ENCODE results near the gene DCHS1.

Gene DCHS1

GRCh38 chr11:6642957-6643356 is 12.7 kb downstream of the DCHS1 start:
- DNase-seq (ENCODE audit: low spot score): no peak
- TF ChIP-seq, protein P1, sequence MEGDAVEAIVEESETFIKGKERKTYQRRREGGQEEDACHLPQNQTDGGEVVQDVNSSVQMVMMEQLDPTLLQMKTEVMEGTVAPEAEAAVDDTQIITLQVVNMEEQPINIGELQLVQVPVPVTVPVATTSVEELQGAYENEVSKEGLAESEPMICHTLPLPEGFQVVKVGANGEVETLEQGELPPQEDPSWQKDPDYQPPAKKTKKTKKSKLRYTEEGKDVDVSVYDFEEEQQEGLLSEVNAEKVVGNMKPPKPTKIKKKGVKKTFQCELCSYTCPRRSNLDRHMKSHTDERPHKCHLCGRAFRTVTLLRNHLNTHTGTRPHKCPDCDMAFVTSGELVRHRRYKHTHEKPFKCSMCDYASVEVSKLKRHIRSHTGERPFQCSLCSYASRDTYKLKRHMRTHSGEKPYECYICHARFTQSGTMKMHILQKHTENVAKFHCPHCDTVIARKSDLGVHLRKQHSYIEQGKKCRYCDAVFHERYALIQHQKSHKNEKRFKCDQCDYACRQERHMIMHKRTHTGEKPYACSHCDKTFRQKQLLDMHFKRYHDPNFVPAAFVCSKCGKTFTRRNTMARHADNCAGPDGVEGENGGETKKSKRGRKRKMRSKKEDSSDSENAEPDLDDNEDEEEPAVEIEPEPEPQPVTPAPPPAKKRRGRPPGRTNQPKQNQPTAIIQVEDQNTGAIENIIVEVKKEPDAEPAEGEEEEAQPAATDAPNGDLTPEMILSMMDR (IDR thresholded peaks at IDR 0.05; ENCODE audit: borderline replicate concordance, control extremely low read depth, extremely low read depth, insufficient read depth, missing control alignments): no peak
- in situ Hi-C loops (cut with MboI; ENCODE audit: low sequenced_read_pairs, unreplicated experiment): no loop called here

GRCh38 chr11:6640985-6641701 is 14.5 kb downstream of the DCHS1 start:
- no peak for DNase-seq (ENCODE audit: low spot score)
- TF ChIP-seq, protein P1 (IDR thresholded peaks at IDR 0.05; ENCODE audit: borderline replicate concordance, control extremely low read depth, extremely low read depth, insufficient read depth, missing control alignments): no peak
- in situ Hi-C loops (cut with MboI; ENCODE audit: low sequenced_read_pairs, unreplicated experiment): no loop called here

- TF ChIP-seq, protein P1 (IDR thresholded peaks at IDR 0.05; ENCODE audit: borderline replicate concordance, control extremely low read depth, extremely low read depth, insufficient read depth, missing control alignments): no peak
- in situ Hi-C loops (cut with MboI; ENCODE audit: low sequenced_read_pairs, unreplicated experiment): no loop called here
- no peak for DNase-seq (ENCODE audit: low spot score)
Observed at GRCh38 chr11:6640036-6640984, 15.3 kb downstream of the DCHS1 start.

GRCh38 chr11:6638429-6638828 is 17.2 kb downstream of the DCHS1 start:
- in situ Hi-C loops (cut with MboI; ENCODE audit: low sequenced_read_pairs, unreplicated experiment): no loop called here
- TF ChIP-seq, protein P1 (IDR thresholded peaks at IDR 0.05; ENCODE audit: borderline replicate concordance, control extremely low read depth, extremely low read depth, insufficient read depth, missing control alignments): no peak
- no peak for DNase-seq (ENCODE audit: low spot score)

GRCh38 chr11:6637871-6638270 is 17.7 kb downstream of the DCHS1 start:
- TF ChIP-seq, protein P1 (IDR thresholded peaks at IDR 0.05; ENCODE audit: borderline replicate concordance, control extremely low read depth, extremely low read depth, insufficient read depth, missing control alignments): no peak
- in situ Hi-C loops (cut with MboI; ENCODE audit: low sequenced_read_pairs, unreplicated experiment): no loop called here
- no peak for DNase-seq (ENCODE audit: low spot score)

GRCh38 chr11:6636480-6636879 is 19.1 kb downstream of the DCHS1 start:
- in situ Hi-C loops (cut with MboI; ENCODE audit: low sequenced_read_pairs, unreplicated experiment): no loop called here

More at GRCh38 chr11:6636480-6636879, 19.1 kb downstream of the DCHS1 start:
- TF ChIP-seq, protein P1 (IDR thresholded peaks at IDR 0.05; ENCODE audit: borderline replicate concordance, control extremely low read depth, extremely low read depth, insufficient read depth, missing control alignments): no peak
- DNase-seq (ENCODE audit: low spot score): no peak
